SH-SY5Y (cell line): ENCODE measurements around the gene PCSK9.

Experiments
- GATA2 ChIP-seq: IDR thresholded peaks from 2 replicates; pipeline ENCODE4 v1.6.1; 2011; ENCODE audit warnings: mild to moderate bottlenecking, low read depth, low read length
- GATA3 ChIP-seq: IDR thresholded peaks from 2 replicates; pipeline ENCODE4 v1.6.1; 2011; ENCODE audit warnings: low read depth, mild to moderate bottlenecking, low read length, moderate library complexity

DNA sequence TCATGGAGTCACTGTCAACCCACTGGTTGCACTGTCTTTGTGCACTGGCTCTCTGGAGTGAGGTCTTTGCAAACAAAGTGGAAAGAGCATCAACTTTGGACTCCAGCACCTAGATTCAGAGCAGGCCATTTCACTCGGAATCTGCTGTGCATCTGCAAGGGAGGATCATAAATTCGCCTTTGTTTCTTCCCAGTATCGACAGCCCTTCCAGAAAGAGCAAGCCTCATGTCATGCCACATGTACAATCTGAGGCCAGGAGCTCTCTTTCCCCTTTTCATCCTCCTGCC, 853 bp upstream of the PCSK9 start:
- no peak for TF ChIP-seq GATA2
- TF ChIP-seq GATA3: no peak
